HG03097 (cell line): ENCODE measurements around the gene S100P.
"Not testable (repeated sequence)": the region's sequence is repeated elsewhere in the genome, so short reads cannot be mapped to it uniquely, and the experiment has no call there.

ENCODE experiments used
- ATAC-seq: cut with Tn5 transposase; IDR thresholded peaks from one replicate; pipeline ENCODE4 v1.9.1; 2021; ENCODE audit not compliant: unreplicated experiment, low FRiP score

Gene S100P

GRCh38 chr4:6672541-6673190 lies 21.0 kb upstream of the S100P start:
- ATAC-seq = not testable (repeated sequence)

GRCh38 chr4:6673191-6673659 lies 20.5 kb upstream of the S100P start:
- not testable (repeated sequence) for ATAC-seq

GRCh38 chr4:6673660-6674499 lies 19.8 kb upstream of the S100P start:
- peak; percentile 79 for ATAC-seq

GRCh38 chr4:6674500-6675149 lies 19.1 kb upstream of the S100P start:
- ATAC-seq = peak; percentile 30

- no peak for ATAC-seq
Observed at GRCh38 chr4:6676722-6677558, 16.7 kb upstream of the S100P start.

GRCh38 chr4:6680372-6681034 lies 13.2 kb upstream of the S100P start:
- no peak for ATAC-seq

- no peak for ATAC-seq
Observed at GRCh38 chr4:6681191-6681590, 12.5 kb upstream of the S100P start.

GRCh38 chr4:6682862-6683590 lies 10.7 kb upstream of the S100P start:
- no peak for ATAC-seq

- ATAC-seq = no peak
Observed at GRCh38 chr4:6684656-6685055, 9.0 kb upstream of the S100P start.

- ATAC-seq = no peak
Observed at GRCh38 chr4:6686104-6686787, 7.4 kb upstream of the S100P start.

- ATAC-seq = no peak
Observed at GRCh38 chr4:6687947-6688878, 5.5 kb upstream of the S100P start.

- peak; percentile 44 for ATAC-seq
Observed at GRCh38 chr4:6688879-6689505, 4.7 kb upstream of the S100P start.

- ATAC-seq = no peak
Observed at GRCh38 chr4:6689506-6689960, 4.1 kb upstream of the S100P start.

- ATAC-seq = no peak
Observed at GRCh38 chr4:6692379-6692778, 1.3 kb upstream of the S100P start.

- no peak for ATAC-seq
Observed at GRCh38 chr4:6692806-6693205, 872 bp upstream of the S100P start.

GRCh38 chr4:6694177-6694901 lies 661 bp downstream of the S100P start:
- no peak for ATAC-seq
